GM21528 (cell line): ENCODE measurements around the gene CNTF.

ENCODE experiments used
- ATAC-seq: cut with Tn5 transposase; IDR thresholded peaks from one replicate; pipeline ENCODE4 v1.9.1; 2021; ENCODE audit warnings: mild to moderate bottlenecking, moderate library complexity; ENCODE audit not compliant: unreplicated experiment, low FRiP score

Gene CNTF

GRCh38 chr11:58600510-58600909 lies 22.0 kb upstream of the CNTF start:
- no peak for ATAC-seq

GRCh38 chr11:58606930-58607714 lies 15.3 kb upstream of the CNTF start:
- no peak for ATAC-seq

- no peak for ATAC-seq
Observed at GRCh38 chr11:58608331-58608730, 14.1 kb upstream of the CNTF start.

GRCh38 chr11:58609723-58610122 lies 12.7 kb upstream of the CNTF start:
- ATAC-seq: no peak

GRCh38 chr11:58613228-58613627 lies 9.2 kb upstream of the CNTF start:
- no peak for ATAC-seq

GRCh38 chr11:58615559-58615958 lies 6.9 kb upstream of the CNTF start:
- ATAC-seq: no peak

GRCh38 chr11:58616594-58616993 lies 5.9 kb upstream of the CNTF start:
- ATAC-seq: no peak

- no peak for ATAC-seq
Observed at GRCh38 chr11:58617976-58618557, 4.4 kb upstream of the CNTF start.

GRCh38 chr11:58621586-58622262 lies 741 bp upstream of the CNTF start:
- peak; percentile 73 for ATAC-seq

GRCh38 chr11:58625086-58625485 lies 2.6 kb downstream of the CNTF start:
- ATAC-seq: no peak

GRCh38 chr11:58625826-58626460 lies 3.5 kb downstream of the CNTF start:
- ATAC-seq: no peak

GRCh38 chr11:58626934-58627483 lies 4.5 kb downstream of the CNTF start:
- ATAC-seq: no peak

- no peak for ATAC-seq
Observed at GRCh38 chr11:58628446-58628845, 6.0 kb downstream of the CNTF start.

- ATAC-seq: peak; percentile 58
Observed at GRCh38 chr11:58629857-58630256, 7.4 kb downstream of the CNTF start.

- ATAC-seq: no peak
Observed at GRCh38 chr11:58631378-58631777, 8.9 kb downstream of the CNTF start.

- no peak for ATAC-seq
Observed at GRCh38 chr11:58632510-58632909, 10.0 kb downstream of the CNTF start.

GRCh38 chr11:58636587-58636986 lies 14.1 kb downstream of the CNTF start:
- no peak for ATAC-seq

GRCh38 chr11:58637371-58637770 lies 14.9 kb downstream of the CNTF start:
- ATAC-seq: no peak

- no peak for ATAC-seq
Observed at GRCh38 chr11:58639103-58639502, 16.6 kb downstream of the CNTF start.

- ATAC-seq: no peak
Observed at GRCh38 chr11:58639669-58640068, 17.2 kb downstream of the CNTF start.
